Parathyroid adenoma (tissue), 2 donors: ENCODE data around the gene DOCK3.
"Not testable (repeated sequence)": the region's sequence is repeated elsewhere in the genome, so short reads cannot be mapped to it uniquely, and the experiment has no call there.

ENCODE experiments used
- H2AFZ ChIP-seq: fragments of 300-600 bp; sonication (generic); one replicate; pipeline ENCODE4 v1.7.0; 2017; ENCODE audit warnings: antibody characterized with exemption, mild to moderate bottlenecking
- H3K27ac ChIP-seq: fragments of 300-600 bp; sonication (generic); one replicate; pipeline ENCODE4 v1.7.0; 2017
- H3K27me3 ChIP-seq: fragments of 300-600 bp; sonication (generic); one replicate; pipeline ENCODE4 v1.7.0; 2017; ENCODE audit warnings: low read length; ENCODE audit not compliant: control insufficient read depth, insufficient read depth
- H3K36me3 ChIP-seq: fragments of 300-600 bp; sonication (generic); one replicate; pipeline ENCODE4 v1.7.0; 2017; ENCODE audit warnings: low read length; ENCODE audit not compliant: control insufficient read depth, insufficient read depth
- H3K4me1 ChIP-seq: fragments of 300-600 bp; sonication (generic); one replicate; pipeline ENCODE4 v1.7.0; 2017; ENCODE audit warnings: control low read depth
- H3K4me2 ChIP-seq: fragments of 300-600 bp; sonication (generic); one replicate; pipeline ENCODE4 v1.7.0; 2017; ENCODE audit warnings: low read length
- H3K4me3 ChIP-seq: fragments of 300-600 bp; sonication (generic); one replicate; pipeline ENCODE4 v1.7.0; 2017; ENCODE audit warnings: low read depth, low read length
- H3K79me2 ChIP-seq: fragments of 300-600 bp; sonication (generic); one replicate; pipeline ENCODE4 v1.7.0; 2017; ENCODE audit warnings: control low read depth
- H3K9ac ChIP-seq: fragments of 300-600 bp; sonication (generic); one replicate; pipeline ENCODE4 v1.7.0; 2017; ENCODE audit warnings: mild to moderate bottlenecking
- H3K9me3 ChIP-seq: fragments of 300-600 bp; sonication (generic); one replicate; pipeline ENCODE4 v1.7.0; 2017; ENCODE audit warnings: low read length; ENCODE audit not compliant: control insufficient read depth
- TF ChIP-seq, protein P1 (sequence below): fragments of 300-600 bp; sonication (generic); IDR thresholded peaks from one replicate; pipeline ENCODE4 v1.7.0; 2017; ENCODE audit warnings: antibody characterized with exemption, mild to moderate bottlenecking
- donor health status: primary hyperparathyroidism.

The DOCK3 gene

DNA sequence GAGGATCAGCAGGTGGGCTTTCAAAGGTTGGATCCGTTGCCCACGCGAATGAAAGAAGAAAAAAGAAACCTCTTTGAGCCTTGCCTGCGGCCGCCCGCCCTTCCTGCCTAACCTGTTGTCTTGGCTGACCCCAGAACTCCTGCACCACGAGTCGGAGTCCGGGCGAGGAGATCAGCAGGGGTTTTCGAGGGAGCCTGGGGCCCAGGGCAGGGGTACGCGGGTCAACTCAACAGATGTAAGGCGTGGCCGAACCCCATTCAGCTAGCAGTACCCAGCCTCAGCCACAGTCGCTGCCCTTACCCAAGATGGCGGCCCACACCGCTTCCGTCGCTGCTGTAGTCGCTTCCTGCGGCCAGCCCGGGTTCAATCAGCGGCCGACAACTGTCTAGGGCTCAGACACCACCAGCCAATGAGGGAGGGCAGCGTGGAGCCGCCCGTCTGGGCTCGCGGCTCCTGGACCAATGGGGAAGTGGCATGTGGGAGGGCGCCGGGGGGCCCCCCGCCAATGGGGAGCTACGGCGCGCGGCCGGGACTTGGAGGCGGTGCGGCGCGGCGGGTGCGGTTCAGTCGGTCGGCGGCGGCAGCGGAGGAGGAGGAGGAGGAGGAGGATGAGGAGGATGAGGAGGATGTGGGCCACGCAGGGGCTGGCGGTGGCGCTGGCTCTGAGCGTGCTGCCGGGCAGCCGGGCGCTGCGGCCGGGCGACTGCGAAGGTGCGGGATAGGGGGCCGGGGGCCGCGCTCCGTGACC, 710.2 kb downstream of the DOCK3 start, which contains the start of gene MANF:
Gene MANF (plus strand): TSS at position 566 of the 748 bp plus-strand sequence. CDS start 52 bp downstream, at position 618.
- Histone ChIP-seq H2AFZ (peak within 1 kb of the TSS; percentile 80), H3K4me1 (peaks cover 27% of the 10 kb centered on the region), H3K27ac (peak within 1 kb of the TSS; percentile 85), H3K79me2 (peaks cover 3% of the 10 kb centered on the region), H3K9ac (peak within 1 kb of the TSS; percentile 88), H3K9me3 (no peaks in the 10 kb centered on the region), H3K4me2 (peak within 1 kb of the TSS; percentile 93), H3K27me3 (no peaks in the 10 kb centered on the region), H3K4me3 (peak within 1 kb of the TSS; percentile 97), H3K36me3 (no peaks in the 10 kb centered on the region)
- TF ChIP-seq, protein P1, sequence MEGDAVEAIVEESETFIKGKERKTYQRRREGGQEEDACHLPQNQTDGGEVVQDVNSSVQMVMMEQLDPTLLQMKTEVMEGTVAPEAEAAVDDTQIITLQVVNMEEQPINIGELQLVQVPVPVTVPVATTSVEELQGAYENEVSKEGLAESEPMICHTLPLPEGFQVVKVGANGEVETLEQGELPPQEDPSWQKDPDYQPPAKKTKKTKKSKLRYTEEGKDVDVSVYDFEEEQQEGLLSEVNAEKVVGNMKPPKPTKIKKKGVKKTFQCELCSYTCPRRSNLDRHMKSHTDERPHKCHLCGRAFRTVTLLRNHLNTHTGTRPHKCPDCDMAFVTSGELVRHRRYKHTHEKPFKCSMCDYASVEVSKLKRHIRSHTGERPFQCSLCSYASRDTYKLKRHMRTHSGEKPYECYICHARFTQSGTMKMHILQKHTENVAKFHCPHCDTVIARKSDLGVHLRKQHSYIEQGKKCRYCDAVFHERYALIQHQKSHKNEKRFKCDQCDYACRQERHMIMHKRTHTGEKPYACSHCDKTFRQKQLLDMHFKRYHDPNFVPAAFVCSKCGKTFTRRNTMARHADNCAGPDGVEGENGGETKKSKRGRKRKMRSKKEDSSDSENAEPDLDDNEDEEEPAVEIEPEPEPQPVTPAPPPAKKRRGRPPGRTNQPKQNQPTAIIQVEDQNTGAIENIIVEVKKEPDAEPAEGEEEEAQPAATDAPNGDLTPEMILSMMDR = no peak

DNA sequence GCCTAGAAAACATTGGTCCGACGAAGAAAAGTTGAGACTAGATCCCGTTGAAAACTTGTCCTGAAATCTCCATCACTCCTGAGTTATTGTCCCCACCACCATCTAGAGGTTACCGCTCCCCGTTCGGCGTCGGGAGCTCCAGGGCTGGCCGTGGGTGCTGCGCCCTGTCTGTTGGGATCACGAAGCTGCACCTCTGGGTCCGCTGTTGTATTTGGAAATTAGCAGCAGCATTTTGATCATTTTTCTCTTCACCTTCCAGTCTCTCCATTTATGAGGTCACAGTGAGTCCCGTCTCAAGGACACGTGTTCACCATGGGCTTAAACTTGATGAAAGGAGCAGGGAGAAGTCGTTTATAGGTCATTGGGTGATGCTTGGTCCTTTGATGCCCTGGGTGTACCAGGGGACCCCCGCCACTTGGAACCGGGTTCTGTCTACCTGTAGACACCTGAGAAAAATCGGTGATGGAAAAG, 710.9 kb downstream of the DOCK3 start:
- TF ChIP-seq, protein P1 = no peak
- Histone ChIP-seq H3K4me2 (peak overlapping the region; percentile 71), H3K9ac (no peak overlapping the region), H3K9me3 (no peaks in the 10 kb centered on the region), H3K27ac (peak overlapping the region; percentile 85), H3K27me3 (no peaks in the 10 kb centered on the region), H2AFZ (peak overlapping the region; percentile 80), H3K4me1 (peaks cover 29% of the 10 kb centered on the region), H3K4me3 (peak overlapping the region; percentile 97), H3K79me2 (peaks cover 3% of the 10 kb centered on the region), H3K36me3 (no peaks in the 10 kb centered on the region)

DNA sequence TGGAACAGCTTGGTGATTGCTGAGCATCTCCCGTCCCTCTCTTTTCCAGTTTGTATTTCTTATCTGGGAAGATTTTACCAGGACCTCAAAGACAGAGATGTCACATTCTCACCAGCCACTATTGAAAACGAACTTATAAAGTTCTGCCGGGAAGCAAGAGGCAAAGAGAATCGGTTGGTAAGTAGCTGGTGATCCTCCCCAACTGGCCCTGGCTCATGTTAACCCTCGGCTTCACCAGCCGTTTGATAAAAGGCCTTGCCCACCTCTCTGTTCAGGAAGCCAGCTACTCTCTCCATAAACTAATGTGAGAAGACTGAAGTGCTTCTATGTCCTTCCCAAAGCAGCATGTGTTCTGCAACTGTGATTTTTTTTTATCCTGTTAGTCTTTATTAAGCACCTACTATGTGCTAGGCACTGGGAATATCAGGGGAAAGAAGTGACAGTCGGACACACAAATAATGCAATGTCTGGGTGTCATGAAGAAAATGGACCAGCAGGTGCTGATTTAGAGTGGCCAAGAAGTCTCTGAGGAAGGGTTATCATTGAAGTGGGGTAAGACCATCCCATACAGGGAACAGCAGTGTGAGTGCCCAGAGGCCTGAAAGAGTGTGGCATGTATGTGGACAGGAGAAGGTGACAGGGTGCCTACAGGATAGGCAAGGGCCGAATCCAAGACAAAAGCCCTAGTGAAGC, 711.6 kb downstream of the DOCK3 start:
- Histone ChIP-seq H3K79me2 (peaks cover 3% of the 10 kb centered on the region), H3K4me3 (peak overlapping the region; percentile 97), H3K36me3 (no peaks in the 10 kb centered on the region), H3K27me3 (no peaks in the 10 kb centered on the region), H3K27ac (no peak overlapping the region), H3K9me3 (no peaks in the 10 kb centered on the region), H2AFZ (no peak overlapping the region), H3K4me2 (peak overlapping the region; percentile 71), H3K9ac (no peak overlapping the region), H3K4me1 (peaks cover 30% of the 10 kb centered on the region)
- TF ChIP-seq, protein P1 = no peak

DNA sequence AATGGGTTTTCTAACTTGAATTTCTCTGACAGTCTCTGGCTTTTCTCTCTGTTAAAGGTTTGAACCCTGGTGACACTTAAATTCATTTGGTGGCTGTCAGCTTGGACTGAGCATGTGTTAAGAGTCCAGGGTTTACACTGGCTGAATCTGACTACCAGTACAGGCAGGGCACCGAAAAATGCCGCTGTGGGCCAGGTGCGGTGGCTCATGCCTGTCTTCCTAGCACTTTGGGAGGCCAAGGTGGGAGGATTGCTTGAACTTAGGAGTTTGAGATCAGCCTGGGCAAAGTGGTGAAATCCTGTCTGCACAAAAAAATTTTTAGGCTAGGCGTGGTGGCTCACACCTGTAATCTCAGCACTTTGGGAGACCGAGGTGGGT, 712.1 kb downstream of the DOCK3 start:
- Histone ChIP-seq H2AFZ (no peak overlapping the region), H3K4me3 (no peak overlapping the region), H3K36me3 (no peaks in the 10 kb centered on the region), H3K27me3 (no peaks in the 10 kb centered on the region), H3K9me3 (no peaks in the 10 kb centered on the region), H3K79me2 (peaks cover 3% of the 10 kb centered on the region), H3K27ac (no peak overlapping the region), H3K9ac (no peak overlapping the region), H3K4me1 (peaks cover 30% of the 10 kb centered on the region), H3K4me2 (no peak overlapping the region)
- TF ChIP-seq, protein P1 = no peak

DNA sequence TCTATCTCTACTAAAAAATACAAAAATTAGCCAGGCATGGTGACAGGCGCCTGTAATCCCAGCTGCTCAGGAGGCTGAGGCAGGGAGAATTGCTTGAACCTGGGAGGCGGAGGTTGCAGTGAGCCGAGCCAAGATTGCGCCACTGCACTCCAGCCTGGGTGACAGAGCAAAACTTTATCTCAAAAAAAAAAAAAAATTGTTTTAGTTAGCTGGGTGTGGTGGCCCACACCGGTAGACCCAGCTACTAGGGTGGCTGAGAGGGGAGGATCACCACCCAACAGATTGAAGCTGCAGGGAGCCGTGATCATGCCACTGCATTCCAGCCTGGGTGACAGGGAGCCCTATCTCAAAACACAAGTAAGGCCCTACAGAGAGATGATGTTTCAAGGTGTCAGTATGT, 712.6 kb downstream of the DOCK3 start:
- not testable (repeated sequence) for H2AFZ ChIP-seq, H3K27ac ChIP-seq, H3K9ac ChIP-seq

More for the DNA sequence above, 712.6 kb downstream of the DOCK3 start:
- not testable (repeated sequence) for H3K79me2 ChIP-seq, H3K36me3 ChIP-seq, H3K4me3 ChIP-seq, H3K27me3 ChIP-seq, H3K9me3 ChIP-seq, H3K4me2 ChIP-seq
- H3K4me1 ChIP-seq = peaks cover 30% of the 10 kb centered on the region
